Adrenal gland (tissue), 5 donors: Measurements from ENCODE around the gene ZFP1.

Experiments used
- POLR2A ChIP-seq, 2 donors: fragments of 450-650 bp; IDR thresholded peaks; one replicate each; pipeline ENCODE4 v1.6.1; 2017; ENCODE audit warnings: antibody characterized with exemption in 2 of 2, mild to moderate bottlenecking in 2 of 2, moderate library complexity in 1 of 2
- TF ChIP-seq, protein P1 (sequence below), 6 experiments: fragments of 450-650 bp in 4 of 6; fragments of 200-600 bp in 2 of 6; sonication (generic) in 1 of 6; IDR thresholded peaks; 1 replicate in 5 of 6; 2 replicates in 1 of 6; pipeline versions ENCODE4 v1.5.1 to v1.8.0; 2016 to 2021; ENCODE audit warnings: antibody characterized with exemption in 6 of 6, mild to moderate bottlenecking in 2 of 6, moderate library complexity in 1 of 6
- donor health status: DM: no; HTN: no; CAD: no.

GRCh38 chr16:75193730-75194444, 45.6 kb downstream of the ZFP1 start:
- TF ChIP-seq, protein P1, sequence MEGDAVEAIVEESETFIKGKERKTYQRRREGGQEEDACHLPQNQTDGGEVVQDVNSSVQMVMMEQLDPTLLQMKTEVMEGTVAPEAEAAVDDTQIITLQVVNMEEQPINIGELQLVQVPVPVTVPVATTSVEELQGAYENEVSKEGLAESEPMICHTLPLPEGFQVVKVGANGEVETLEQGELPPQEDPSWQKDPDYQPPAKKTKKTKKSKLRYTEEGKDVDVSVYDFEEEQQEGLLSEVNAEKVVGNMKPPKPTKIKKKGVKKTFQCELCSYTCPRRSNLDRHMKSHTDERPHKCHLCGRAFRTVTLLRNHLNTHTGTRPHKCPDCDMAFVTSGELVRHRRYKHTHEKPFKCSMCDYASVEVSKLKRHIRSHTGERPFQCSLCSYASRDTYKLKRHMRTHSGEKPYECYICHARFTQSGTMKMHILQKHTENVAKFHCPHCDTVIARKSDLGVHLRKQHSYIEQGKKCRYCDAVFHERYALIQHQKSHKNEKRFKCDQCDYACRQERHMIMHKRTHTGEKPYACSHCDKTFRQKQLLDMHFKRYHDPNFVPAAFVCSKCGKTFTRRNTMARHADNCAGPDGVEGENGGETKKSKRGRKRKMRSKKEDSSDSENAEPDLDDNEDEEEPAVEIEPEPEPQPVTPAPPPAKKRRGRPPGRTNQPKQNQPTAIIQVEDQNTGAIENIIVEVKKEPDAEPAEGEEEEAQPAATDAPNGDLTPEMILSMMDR (IDR thresholded peaks at IDR 0.05): no peak
- no peak for TF ChIP-seq POLR2A (IDR thresholded peaks at IDR 0.05)
